ELR (cell line): ENCODE data around the gene EOMES.
"Not testable (repeated sequence)": the region's sequence is repeated elsewhere in the genome, so short reads cannot be mapped to it uniquely, and the experiment has no call there.

Experiments
- DNase-seq: peaks from one replicate; pipeline ENCODE4 v3.0.0-alpha.2; 2015; ENCODE audit warnings: low read depth

Gene EOMES

DNA sequence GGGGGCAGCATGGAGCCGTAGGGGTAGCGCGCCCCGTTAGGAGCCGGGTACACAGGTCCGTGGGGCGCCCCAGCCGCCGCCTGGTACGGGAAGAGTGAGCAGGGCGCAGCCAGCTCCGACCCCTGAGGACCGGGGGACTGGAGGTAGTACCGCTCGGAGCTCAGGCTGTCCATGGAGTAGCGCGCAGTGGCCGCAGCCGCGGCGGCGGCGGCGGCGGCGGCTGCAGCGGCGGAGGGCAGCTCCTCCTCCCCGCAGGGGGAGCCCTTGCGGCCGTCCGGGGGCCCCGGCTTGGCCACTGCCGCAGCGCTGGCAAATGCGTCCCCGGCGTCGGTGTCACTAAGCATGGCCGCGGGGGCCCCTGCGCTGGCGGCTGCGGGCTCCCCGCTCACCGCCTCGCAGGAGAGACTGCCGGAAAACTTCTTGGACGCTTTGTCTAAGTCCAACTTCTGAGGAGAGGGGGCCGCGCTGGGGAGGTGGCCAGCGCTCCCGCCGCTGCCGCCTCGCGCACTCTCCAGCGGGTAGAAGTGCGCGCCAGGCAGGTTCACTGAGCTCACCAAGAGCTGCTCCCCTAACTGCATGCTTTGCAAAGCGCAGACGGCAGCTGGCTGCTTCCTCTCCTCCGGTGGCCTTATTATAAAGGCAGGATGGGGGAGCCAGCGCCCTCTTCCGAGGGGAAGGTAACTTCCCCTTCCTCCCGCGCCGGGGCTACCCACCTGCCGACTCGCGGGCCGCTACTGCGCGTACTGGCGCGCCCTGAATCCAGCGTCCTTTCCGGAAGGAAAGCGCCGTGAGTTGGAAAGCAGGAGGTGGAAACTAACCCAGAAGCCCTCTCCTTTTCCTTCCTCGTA, at the start of gene EOMES:
EOMES (minus strand) TSS at position 607 of the 848 bp plus-strand sequence; CDS start at position 578, 29 bp downstream.
- DNase-seq = peak; percentile 54

DNA sequence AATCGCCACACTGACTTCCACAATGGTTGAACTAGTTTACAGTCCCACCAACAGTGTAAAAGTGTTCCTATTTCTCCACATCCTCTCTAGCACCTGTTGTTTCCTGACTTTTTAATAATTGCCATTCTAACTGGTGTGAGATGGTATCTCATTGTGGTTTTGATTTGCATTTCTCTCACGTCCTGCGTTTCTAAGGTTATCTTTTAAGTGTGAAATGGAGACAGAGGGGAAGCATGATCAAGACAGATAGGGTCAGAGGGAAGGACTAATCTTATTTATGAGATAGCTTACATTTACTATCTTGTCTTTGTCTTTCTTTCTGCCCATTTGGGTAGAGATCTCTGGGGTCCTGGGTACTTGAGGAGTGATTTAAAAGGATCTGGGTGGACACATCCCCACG, 48.3 kb upstream of the EOMES start:
- DNase-seq = not testable (repeated sequence)

DNA sequence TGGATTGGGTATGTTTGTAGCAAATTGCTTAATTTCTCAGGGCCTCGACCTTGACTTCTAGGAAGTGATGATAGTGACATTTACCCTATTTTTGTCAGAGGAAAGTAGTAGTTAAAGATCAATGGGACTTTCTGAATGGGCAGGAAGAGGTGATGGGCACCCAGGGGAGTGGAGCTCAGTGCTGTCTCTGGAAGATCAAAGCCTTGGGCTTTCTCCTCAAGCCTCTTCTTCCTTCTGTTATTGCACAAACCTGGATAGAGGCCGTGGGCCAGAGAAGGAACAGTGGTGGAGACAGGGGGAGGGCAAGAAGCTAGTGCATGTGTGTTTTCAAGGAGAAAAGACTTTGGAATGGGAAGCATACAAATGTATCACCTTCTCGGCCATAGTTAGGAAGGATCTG, 44.9 kb upstream of the EOMES start:
- DNase-seq = no peak

DNA sequence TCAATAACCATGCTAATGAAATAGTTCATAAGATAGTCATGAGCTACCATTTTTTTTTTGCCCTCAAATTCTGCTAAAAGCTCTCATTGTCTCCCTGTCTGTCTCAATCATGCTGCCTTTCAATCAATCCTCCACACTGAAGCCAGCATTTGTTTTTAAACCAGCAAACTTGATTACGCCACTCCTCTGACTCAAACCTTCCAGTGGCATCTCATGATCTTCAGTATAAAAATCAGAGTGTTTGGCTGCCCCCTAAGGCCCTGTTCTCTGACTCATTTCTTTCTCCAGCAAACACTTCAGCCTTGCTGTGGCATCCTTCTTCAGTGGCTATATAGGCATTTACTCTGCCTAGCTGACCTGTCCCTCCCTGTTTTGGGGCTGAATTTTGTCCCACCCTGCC, 36.0 kb upstream of the EOMES start:
- peak; percentile 80 for DNase-seq

DNA sequence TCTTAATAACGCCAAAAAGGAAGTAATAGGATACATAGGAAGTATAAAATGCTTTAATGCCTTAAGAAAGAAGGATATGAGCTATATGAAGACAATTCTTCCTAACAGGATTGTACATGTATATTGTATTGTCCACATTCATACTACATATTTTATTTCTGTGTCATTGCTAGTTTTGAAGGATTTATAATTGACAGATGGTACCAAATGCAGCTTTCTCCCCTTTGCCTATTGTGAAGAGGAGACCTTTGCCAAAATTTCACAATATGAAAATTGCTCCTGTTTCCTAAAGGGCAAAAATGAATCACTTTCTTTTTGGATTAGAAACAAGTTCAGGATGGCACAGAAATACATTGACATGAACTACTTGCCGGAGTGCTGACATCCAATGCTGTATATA, 34.8 kb upstream of the EOMES start:
- no peak for DNase-seq

DNA sequence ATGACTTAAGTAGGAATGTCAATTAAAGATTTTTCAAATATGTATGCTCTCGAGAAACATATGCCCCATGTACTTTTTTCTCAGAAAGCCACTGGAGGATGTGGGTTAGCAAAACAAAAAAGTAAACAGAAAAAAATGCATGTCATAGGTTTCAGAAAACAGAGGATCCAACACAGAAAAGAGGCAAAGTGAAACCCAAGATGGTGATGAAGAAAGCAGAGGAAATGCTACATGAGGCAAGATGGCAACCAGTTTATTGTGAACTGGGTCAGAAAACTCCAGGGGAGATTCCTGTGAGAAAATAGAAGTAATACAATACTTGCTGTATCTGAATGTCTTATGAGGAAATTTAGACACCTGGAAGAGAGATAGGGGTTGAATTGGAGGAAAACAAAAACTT, 30.8 kb upstream of the EOMES start:
- no peak for DNase-seq

DNA sequence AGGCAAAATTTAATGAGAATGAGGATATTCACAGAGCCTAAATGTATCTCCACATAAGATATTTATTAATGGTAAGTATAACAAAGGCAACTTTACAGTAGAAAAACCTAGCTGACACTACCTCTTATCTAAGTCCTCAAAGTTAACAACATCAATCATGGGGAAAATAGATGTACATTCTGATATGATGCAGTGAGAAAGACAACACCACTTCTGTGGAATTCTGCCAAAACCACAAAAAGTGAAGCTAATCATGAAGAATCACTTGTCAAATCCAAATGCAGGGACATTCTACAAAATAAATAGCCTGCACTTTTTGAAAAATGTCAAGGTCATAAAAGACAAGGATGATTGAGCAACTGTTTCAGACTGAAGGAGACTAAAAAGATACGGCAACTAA, 27.5 kb upstream of the EOMES start:
- no peak for DNase-seq

DNA sequence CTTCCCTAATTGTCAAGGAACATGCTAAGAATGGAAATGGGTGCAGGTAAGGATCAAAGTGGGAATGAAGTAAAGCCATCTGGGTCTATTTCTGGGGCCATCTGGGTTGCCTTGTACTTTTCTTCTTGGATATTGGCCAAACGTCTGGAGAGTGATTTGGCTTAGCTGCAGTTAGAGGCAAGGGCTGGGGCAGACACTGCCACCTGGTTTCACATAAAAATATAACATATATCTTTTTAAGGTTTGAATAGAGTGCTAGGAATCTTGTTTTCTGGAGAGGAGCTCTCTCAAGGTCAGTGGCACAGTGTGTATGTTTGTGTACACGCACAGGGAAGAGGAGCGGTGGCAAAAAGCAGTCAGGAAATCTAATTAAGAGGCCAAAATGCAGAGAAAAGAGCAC, 24.7 kb upstream of the EOMES start:
- no peak for DNase-seq

DNA sequence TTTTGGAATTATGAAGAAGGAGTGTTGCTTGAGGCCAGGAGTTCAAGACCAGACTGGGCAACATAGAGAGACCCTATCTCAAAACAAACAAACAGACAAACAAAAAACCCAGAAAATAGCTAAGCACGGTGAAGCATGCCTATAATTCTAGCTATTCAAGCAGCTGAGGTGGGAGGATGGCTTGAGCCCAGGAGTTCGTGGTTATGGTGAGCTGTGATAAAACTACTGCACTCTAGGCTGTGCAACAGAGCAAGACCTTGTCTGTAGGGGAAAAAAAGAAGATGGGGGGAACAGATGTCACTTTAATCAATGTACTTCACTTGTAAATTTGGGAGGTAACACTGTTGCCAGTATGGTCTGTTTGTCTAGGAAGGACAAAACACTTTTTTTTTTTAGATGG, 18.7 kb upstream of the EOMES start:
- DNase-seq = no peak

DNA sequence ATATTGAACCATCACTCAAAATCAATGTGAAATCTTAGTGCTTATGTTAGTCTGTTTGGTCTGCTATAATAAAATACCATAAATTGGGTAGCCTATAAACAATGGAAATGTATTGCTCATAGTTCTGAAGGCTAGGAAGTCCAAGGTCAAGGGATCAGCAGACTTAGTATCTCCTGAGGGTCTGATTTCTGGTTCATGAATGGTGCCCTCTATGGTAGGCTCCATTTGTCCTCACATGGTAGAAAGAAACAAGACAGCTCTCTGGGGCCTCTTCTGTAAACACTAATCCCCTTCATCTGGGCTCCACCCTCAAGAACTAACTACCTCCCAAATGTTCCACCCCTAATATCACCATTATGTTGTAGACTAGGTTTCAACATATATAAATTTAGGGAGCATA, 15.0 kb upstream of the EOMES start:
- no peak for DNase-seq

DNA sequence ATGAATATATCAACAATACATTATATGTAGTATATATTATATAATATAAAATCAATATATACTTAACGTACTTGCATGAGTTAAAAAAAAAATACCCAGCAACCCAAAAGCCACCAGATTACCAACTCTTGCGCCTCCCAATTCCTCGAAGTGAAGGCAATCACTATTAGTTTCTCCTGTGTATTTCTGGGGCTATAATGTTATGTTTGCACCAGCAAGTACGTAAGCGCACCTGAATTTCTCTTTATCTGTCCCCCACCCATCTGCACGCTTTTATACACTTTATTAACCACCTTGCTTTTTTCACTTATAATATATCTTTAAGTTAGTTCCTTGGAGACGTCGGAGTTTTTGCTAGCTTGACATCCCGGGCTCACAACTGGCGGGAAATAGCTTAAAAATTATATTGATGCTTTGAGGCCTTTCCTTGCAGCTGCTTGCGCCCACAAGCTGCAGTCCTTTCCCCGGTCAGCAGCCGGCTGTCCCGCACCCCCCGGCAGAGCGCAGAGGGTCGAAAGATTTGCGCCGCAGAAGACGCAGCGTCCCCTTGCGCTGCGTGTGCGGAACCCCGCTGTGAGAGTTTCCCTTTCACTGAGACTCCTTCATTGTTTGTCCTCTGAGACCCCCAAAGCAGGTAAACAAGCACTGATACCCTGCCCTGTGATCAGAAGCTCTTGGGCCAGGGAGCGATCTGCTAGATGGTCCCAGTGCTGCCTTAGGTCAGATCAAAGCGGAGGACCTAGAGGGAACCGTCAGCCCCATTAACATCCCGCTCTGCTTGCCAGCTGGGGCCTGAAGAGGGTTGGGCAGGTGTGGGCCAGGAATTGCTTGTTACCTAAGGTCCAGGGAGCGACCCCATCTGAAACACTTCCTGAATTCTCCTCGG, 8.9 kb upstream of the EOMES start:
- DNase-seq = no peak

DNA sequence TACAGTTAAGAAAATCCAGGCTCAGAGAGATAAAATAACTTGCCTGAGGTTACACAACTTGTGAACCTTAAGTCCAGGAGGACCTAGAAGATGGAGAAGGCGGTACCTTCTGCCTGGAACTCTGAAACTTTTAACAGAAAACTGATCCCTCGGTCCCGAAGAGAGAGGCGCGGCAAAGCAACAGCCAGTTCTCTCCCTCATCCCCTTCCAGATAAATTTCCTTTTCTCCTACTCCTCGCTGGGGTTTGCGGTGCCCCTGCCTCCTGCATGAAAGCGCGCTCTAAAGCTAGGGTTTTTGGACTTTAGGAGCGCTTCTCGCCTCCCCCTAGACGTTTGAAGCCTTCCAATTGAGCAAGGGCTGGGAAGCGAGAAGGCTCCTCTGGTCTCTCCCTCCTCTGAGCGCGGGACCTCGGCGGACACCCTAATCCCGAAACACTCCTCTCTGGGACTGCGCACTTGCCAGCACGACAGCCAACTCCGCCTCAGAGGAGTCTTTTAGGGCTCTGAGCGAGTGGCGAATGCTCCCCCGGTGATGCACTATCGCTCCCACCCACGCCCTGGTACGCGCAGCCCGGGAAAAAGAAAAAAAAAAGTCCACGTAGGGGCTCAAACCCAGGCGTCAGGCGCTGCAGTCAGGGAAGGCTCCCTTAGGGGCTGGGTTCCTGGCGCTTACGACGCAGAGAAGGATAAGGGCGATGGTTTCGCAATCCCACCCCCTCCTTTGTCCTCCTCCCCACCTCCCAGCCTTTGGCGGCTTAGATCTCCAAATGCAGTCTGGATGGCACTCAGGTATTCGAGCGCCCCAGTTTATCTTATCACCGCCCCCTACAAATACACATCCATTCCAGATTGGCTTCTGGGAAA, 7.9 kb upstream of the EOMES start:
- no peak for DNase-seq

DNA sequence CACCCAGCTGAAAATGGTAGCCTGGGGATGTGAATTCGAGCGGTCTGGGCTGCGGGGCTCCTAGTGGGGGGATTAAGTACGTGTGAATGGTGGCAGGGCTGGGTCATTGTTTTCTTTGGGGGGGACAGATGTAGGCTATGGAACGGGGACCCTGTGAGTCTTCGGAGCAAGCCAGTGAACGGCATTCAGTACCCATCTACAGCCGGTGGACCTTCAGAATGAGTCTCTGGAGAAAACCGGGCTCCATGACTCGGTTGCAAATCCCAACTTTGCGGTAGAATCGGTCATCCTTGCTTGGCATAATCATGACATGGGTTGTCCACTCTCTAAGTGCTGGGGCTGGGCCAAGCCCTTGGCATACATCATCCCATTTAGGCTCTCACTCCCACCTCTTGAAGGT, 7.2 kb upstream of the EOMES start:
- no peak for DNase-seq

DNA sequence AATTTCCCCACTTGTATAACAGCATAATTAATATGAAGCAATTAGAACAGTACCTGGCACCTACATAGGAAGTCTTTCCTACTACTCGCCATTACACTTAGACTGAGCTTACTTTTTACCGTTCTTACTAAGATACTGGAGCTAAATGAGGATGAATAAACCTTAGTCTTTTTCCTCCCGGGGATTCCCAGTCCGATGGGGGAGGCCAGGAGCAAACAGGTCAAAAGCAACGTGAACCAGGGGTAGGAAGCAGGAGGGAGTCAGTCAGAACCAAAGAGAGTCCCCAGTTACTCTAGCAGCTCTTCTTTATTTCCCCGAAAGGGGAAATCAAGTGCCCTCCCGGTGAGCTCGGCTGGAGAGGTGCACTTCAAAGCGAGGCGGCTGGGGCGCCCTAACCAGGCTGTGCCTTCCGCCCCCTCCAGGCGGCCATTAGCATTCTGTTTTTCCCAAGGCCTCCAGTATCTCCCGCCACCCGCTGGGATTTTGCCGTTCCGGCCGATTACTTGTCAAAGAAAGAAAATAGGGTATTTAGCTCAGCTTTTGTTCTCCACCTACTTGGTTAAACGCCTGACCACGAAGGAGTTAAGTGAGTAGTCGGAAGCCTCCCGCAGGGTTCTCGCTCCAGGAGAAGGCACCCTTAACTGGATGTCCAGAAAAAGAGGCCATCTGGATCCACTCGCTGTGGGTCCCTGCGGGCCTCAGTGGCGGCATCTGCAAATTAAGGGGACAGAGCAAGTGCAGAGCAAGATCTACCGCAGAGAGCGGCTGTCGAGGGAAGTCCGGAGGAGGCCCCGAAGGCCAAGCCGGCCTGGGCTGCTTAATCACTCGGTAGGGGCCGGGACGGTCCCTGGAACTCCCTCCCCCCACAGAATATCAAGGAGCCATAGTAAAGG, 6.3 kb upstream of the EOMES start:
- DNase-seq = peak; percentile 49

DNA sequence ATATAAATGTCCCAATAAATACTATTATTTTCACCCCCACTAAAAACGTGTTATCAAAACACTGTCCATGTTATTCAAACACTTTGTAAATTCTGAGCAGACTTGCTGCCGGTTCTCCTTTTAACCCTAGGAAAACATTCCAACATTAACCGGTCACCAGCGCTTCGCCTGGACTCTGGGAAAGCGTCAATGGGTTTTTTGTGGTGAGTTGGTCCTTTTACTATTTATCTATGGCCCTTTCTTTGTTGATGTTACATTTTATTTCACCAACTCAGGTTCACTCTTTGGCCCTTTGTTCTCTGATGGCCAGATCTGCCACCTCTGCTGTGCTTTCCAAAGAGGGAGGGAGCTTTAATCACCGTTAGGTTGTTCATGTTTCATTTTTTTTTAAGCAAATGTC, 4.1 kb upstream of the EOMES start:
- DNase-seq = no peak

DNA sequence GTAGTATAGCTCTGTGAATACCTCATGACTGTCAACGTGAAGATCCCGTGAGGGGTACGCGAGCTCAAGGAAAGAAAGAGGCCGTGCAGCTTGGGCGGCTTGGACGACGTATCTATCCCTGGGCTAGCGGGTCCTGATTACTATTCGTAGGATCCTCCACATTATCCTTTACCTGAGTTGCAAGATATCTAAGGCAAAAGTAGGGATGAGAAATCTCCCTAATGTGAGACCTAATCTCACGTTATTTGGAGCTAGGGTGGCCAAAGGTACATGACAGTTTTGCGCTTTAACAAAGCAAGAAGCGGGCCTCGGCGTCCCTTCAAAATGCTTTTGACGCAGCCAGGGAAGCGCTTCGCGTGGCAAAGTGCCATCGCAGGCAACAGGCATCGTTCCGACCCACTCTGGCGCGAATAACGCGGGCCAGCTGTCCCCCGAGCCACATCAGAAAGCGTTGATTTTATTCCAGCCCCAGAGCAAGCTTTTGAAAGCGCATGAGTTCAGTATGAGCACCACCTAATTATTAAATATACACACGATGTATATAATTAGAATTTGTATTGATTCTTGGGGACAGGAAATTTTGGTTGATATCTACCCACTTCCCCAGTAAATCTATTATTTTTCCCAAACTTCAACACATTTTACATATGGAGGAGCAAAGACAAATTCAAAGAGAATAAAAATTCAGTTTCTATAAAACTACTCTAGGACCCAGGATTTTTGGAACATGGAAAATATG, 2.5 kb upstream of the EOMES start:
- DNase-seq = no peak

DNA sequence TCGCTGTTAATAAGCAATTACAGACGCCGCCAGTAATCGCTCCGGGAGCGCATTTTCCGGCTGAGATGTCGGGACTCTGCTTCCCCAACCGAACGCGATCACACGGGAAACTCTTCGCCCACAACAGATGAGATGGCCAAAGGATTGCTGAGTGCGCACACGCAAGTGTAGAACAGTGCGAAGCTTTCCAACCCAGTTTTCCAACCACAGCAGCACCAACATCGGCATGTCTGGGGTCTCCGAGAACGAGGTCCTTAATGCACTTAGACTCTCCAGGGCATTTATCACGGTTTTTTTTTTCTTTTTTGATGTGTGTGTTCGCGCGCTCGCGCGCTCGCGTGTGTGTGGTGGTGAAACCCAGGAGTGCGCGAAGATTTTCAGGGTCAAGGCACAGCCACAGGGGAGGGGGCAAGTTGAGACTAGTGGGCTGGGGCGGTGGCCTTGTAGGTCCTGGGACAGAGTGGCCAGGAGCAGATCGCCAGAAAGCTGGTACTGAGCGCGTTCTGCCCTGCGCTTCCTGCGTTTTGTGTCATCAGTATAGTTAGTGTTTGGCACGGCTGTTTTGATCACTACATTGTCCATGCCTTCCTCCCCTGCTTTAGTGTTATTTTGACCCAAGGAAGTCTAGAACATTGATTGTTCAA, 1.8 kb upstream of the EOMES start:
- DNase-seq = no peak

DNA sequence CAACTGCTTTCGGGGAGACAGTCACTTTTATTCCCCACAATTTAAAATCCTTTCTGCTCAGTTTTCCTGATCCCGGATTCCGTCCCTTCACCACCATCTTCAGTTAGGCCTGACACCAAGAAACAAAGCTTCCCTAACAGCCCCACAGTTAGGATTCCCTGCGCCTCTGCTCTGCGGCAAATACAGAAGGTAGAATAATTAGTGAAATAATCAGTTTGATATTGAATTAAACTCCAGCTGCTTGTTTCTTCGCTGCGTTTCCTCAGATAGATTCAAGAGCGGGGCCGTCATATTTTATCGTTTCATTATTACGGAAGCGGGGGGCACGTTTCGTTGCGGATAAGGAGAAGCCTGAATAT, 1.3 kb upstream of the EOMES start:
- DNase-seq = no peak

DNA sequence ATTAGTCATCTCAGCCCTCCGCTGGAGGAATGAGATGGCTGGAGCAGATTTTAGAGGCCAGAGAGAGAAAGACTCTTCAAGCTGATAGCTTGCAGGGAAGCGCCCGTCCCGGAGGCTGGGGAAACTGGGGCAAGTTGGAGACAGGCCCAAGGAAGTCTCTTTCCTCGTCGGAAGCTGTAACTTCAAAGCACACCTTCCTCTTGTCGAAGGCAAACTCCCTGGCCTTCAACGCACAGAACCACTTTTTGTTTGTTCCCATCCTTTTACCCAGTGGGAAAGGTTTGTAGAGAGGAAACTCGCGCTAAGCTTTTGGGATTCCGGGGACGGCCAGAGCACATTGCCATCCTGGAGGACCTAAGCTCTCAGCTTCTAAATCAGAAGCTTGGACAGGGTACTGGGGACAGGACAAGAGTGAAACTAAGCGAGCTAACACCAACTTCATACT, 900 bp upstream of the EOMES start:
- no peak for DNase-seq
